Mesenchymal stem cell (in vitro differentiated cells and primary cell): ENCODE measurements around the gene DIS3L2.

Source experiments
- DNase-seq: peaks from one replicate; pipeline ENCODE4 v3.0.0-alpha.2; 2013
- H2AFZ ChIP-seq: one replicate; pipeline ENCODE4 v1.6.1; 2013; ENCODE audit warnings: low read depth, mild to moderate bottlenecking, control low read depth, inconsistent platforms, low read length, moderate library complexity
- H2AK5ac ChIP-seq: 2 replicates; pipeline ENCODE4 v1.6.1; 2013; ENCODE audit warnings: low read length, moderate library complexity, mild to moderate bottlenecking, inconsistent platforms; ENCODE audit not compliant: severe bottlenecking
- H2BK120ac ChIP-seq: one replicate; pipeline ENCODE4 v1.6.1; 2013; ENCODE audit warnings: low read depth, mild to moderate bottlenecking, inconsistent platforms, low read length, moderate library complexity
- H2BK12ac ChIP-seq, 2 experiments: one replicate each; pipeline ENCODE4 v1.6.1; 2013; ENCODE audit warnings: inconsistent platforms in 2 of 2, low read length in 2 of 2, mild to moderate bottlenecking in 2 of 2, moderate library complexity in 2 of 2, control low read depth in 1 of 2
- H2BK15ac ChIP-seq: one replicate; pipeline ENCODE4 v1.6.1; 2013; ENCODE audit warnings: mild to moderate bottlenecking, low read depth, inconsistent platforms; ENCODE audit not compliant: poor library complexity, severe bottlenecking
- H2BK5ac ChIP-seq: 2 replicates; pipeline ENCODE4 v1.6.1; 2013; ENCODE audit warnings: low read depth, mild to moderate bottlenecking, low read length, control low read depth, inconsistent platforms; ENCODE audit not compliant: poor library complexity, severe bottlenecking
- H3K14ac ChIP-seq, 2 experiments: one replicate each; pipeline ENCODE4 v1.6.1; 2013; ENCODE audit warnings: inconsistent platforms in 2 of 2, low read length in 2 of 2, control low read depth in 1 of 2, mild to moderate bottlenecking in 1 of 2, moderate library complexity in 1 of 2
- H3K18ac ChIP-seq, 2 experiments: one replicate each; pipeline ENCODE4 v1.6.1; 2013; ENCODE audit warnings: inconsistent platforms in 2 of 2, low read length in 2 of 2, control low read depth in 1 of 2, low read depth in 1 of 2, mild to moderate bottlenecking in 1 of 2
- H3K23ac ChIP-seq, 2 experiments: one replicate each; pipeline ENCODE4 v1.6.1; 2013; ENCODE audit warnings: inconsistent platforms in 2 of 2, low read length in 2 of 2, mild to moderate bottlenecking in 2 of 2, moderate library complexity in 2 of 2, control low read depth in 1 of 2
- H3K27ac ChIP-seq: 2 replicates; pipeline ENCODE4 v1.5.1; 2013; ENCODE audit warnings: mild to moderate bottlenecking, moderate library complexity, low read length, control low read depth, inconsistent platforms; ENCODE audit not compliant: poor library complexity, severe bottlenecking
- H3K27me3 ChIP-seq, 2 experiments: 2 replicates each; pipeline versions ENCODE4 v1.6.1 to v1.7.0; 2013; ENCODE audit warnings: low read length in 2 of 2, mild to moderate bottlenecking in 2 of 2, moderate library complexity in 2 of 2, control low read depth in 1 of 2, inconsistent platforms in 1 of 2; ENCODE audit not compliant: control insufficient read depth in 1 of 2, insufficient read depth in 1 of 2
- H3K36me3 ChIP-seq, 2 experiments: 2 replicates each; pipeline versions ENCODE4 v1.6.1 to v1.7.0; 2013; ENCODE audit warnings: low read length in 2 of 2, control low read depth in 1 of 2, inconsistent platforms in 1 of 2, low read depth in 1 of 2, mild to moderate bottlenecking in 1 of 2; ENCODE audit not compliant: insufficient read depth in 2 of 2, control insufficient read depth in 1 of 2
- H3K4ac ChIP-seq, 2 experiments: one replicate each; pipeline ENCODE4 v1.6.1; 2013; ENCODE audit warnings: inconsistent platforms in 2 of 2, low read length in 2 of 2, mild to moderate bottlenecking in 2 of 2, moderate library complexity in 2 of 2, control low read depth in 1 of 2, low read depth in 1 of 2
- H3K4me1 ChIP-seq: 2 replicates; pipeline ENCODE4 v1.6.1; 2013; ENCODE audit warnings: low read depth, low read length, control low read depth; ENCODE audit not compliant: control insufficient read depth, insufficient read depth
- H3K4me2 ChIP-seq: 2 replicates; pipeline ENCODE4 v1.6.1; 2013; ENCODE audit warnings: low read length, mild to moderate bottlenecking, inconsistent platforms; ENCODE audit not compliant: poor library complexity, severe bottlenecking
- H3K4me3 ChIP-seq, 2 experiments: 2 replicates each; pipeline versions ENCODE4 v1.5.1 to v1.7.0; 2013; ENCODE audit warnings: low read length in 2 of 2, mild to moderate bottlenecking in 2 of 2, control low read depth in 1 of 2, low read depth in 1 of 2; ENCODE audit not compliant: insufficient read depth in 1 of 2
- H3K79me1 ChIP-seq: replicated peaks from 2 replicates; pipeline ENCODE4 v1.6.1; 2013; ENCODE audit warnings: mild to moderate bottlenecking, control low read depth, low read length, inconsistent platforms; ENCODE audit not compliant: poor library complexity, severe bottlenecking
- H3K9ac ChIP-seq: 2 replicates; pipeline ENCODE4 v1.7.0; 2013; ENCODE audit warnings: mild to moderate bottlenecking, low read length, moderate library complexity
- H3K9me3 ChIP-seq: 2 replicates; pipeline ENCODE4 v1.7.0; 2013; ENCODE audit warnings: mild to moderate bottlenecking, low read length; ENCODE audit not compliant: control insufficient read depth
- H4K8ac ChIP-seq: one replicate; pipeline ENCODE4 v1.6.1; 2013; ENCODE audit warnings: inconsistent platforms, mild to moderate bottlenecking, low read length, moderate library complexity
- H4K91ac ChIP-seq: one replicate; pipeline ENCODE4 v1.6.1; 2013; ENCODE audit warnings: mild to moderate bottlenecking, low read length, inconsistent platforms
- WGBS: methylation state at CpG from one replicate; pipeline ENCODE4 v1.1.7; 2013; ENCODE audit warnings: mixed read lengths; 5-methylcytosine and 5-hydroxymethylcytosine counted together

Gene DIS3L2

GRCh38 chr2:232345251-232345650 lies 383.7 kb downstream of the DIS3L2 start:
- H2AK5ac ChIP-seq: no peak overlapping the region
- H3K23ac ChIP-seq: no peak overlapping the region
- H3K27me3 ChIP-seq: peaks cover 31 to 52% of the 10 kb centered on the region in 2 experiments
- H2BK5ac ChIP-seq: no peak overlapping the region
- H3K14ac ChIP-seq: no peak overlapping the region
- no peak overlapping the region for H3K4ac ChIP-seq
- H3K79me1 ChIP-seq: no peaks in the 10 kb centered on the region
- H2BK12ac ChIP-seq: no peak overlapping the region
- no peaks in the 10 kb centered on the region for H3K9me3 ChIP-seq
- 90% methylated on average over 8 of the region's 8 CpGs for WGBS
- no peak overlapping the region for H3K4me2 ChIP-seq
- no peak overlapping the region for H3K27ac ChIP-seq
- no peak overlapping the region for H4K8ac ChIP-seq
- no peak for DNase-seq
- no peak overlapping the region for H3K9ac ChIP-seq
- no peak overlapping the region for H4K91ac ChIP-seq
- H2BK15ac ChIP-seq: no peak overlapping the region
- peaks cover 5% of the 10 kb centered on the region for H3K4me1 ChIP-seq
- H2AFZ ChIP-seq: no peak overlapping the region
- H2BK120ac ChIP-seq: no peak overlapping the region
- H3K36me3 ChIP-seq: peaks cover 0 to 2% of the 10 kb centered on the region in 2 experiments
- no peak overlapping the region for H3K18ac ChIP-seq
- H3K4me3 ChIP-seq: no peak overlapping the region

GRCh38 chr2:232347369-232347768 lies 385.9 kb downstream of the DIS3L2 start:
- Histone ChIP-seq H3K4me2 (no peak overlapping the region), H3K36me3 (no peaks in the 10 kb centered on the region)
- WGBS: 95% methylated on average over 5 of the region's 6 CpGs

GRCh38 chr2:232348936-232349335 lies 387.4 kb downstream of the DIS3L2 start:
- no peak overlapping the region for H3K27ac ChIP-seq
- no peak overlapping the region for H2BK120ac ChIP-seq
- no peak overlapping the region for H4K8ac ChIP-seq
- no peak for DNase-seq
- H2BK12ac ChIP-seq: no peak overlapping the region
- H3K4me3 ChIP-seq: no peak overlapping the region
- no peaks in the 10 kb centered on the region for H3K79me1 ChIP-seq
- no peaks in the 10 kb centered on the region for H3K9me3 ChIP-seq
- no peak overlapping the region for H3K23ac ChIP-seq
- H3K18ac ChIP-seq: no peak overlapping the region
- no peak overlapping the region for H3K4me2 ChIP-seq
- H3K4me1 ChIP-seq: peaks cover 3% of the 10 kb centered on the region
- no peak overlapping the region for H2AK5ac ChIP-seq
- H2BK5ac ChIP-seq: no peak overlapping the region
- no peak overlapping the region for H4K91ac ChIP-seq
- no peak overlapping the region for H2AFZ ChIP-seq
- H3K9ac ChIP-seq: no peak overlapping the region
- no peaks in the 10 kb centered on the region for H3K36me3 ChIP-seq
- H2BK15ac ChIP-seq: no peak overlapping the region
- no peak overlapping the region for H3K4ac ChIP-seq
- 78% methylated on average over 6 of the region's 6 CpGs for WGBS
- H3K27me3 ChIP-seq: peaks cover 27 to 76% of the 10 kb centered on the region in 2 experiments
- H3K14ac ChIP-seq: no peak overlapping the region

More at GRCh38 chr2:232347369-232347768, 385.9 kb downstream of the DIS3L2 start:
- peaks cover 31 to 73% of the 10 kb centered on the region in 2 experiments for H3K27me3 ChIP-seq
- no peak overlapping the region for H2BK12ac ChIP-seq
- H2BK15ac ChIP-seq: no peak overlapping the region
- no peak overlapping the region for H3K4me3 ChIP-seq
- no peak overlapping the region for H2AK5ac ChIP-seq
- H3K9me3 ChIP-seq: no peaks in the 10 kb centered on the region
- H2BK5ac ChIP-seq: no peak overlapping the region
- H3K18ac ChIP-seq: no peak overlapping the region
- no peak overlapping the region for H2AFZ ChIP-seq
- H3K9ac ChIP-seq: no peak overlapping the region
- H3K27ac ChIP-seq: no peak overlapping the region
- DNase-seq: no peak
- H2BK120ac ChIP-seq: no peak overlapping the region
- H4K91ac ChIP-seq: no peak overlapping the region
- H3K23ac ChIP-seq: no peak overlapping the region
- H4K8ac ChIP-seq: no peak overlapping the region
- H3K14ac ChIP-seq: no peak overlapping the region
- H3K4me1 ChIP-seq: peaks cover 3% of the 10 kb centered on the region
- H3K79me1 ChIP-seq: no peaks in the 10 kb centered on the region
- H3K4ac ChIP-seq: no peak overlapping the region

DNA sequence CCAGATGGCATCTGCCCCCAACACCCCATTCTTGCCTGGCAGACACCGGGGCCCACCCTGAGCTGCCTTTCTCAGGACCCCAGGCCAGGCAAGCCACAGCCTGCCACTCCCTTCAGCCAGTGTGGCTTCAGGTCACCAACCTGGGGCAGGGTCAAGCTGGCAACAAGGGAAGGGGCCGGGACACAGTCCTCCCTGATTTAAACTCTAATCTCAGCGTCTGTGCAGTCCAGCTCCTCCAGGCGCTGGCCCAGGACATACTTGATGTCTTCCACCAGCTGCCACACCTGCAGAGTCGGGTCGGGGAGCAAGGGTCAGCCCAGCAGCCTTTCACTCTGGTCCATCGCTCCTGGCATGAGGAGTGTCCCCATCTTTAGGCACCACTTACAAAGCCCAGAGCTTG lies 388.0 kb downstream of the DIS3L2 start:
- WGBS: 87% methylated on average over 7 of the region's 7 CpGs
- Histone ChIP-seq H3K9me3 (no peaks in the 10 kb centered on the region), H3K9ac (no peak overlapping the region), H4K8ac (no peak overlapping the region), H2AK5ac (no peak overlapping the region), H3K36me3 (no peaks in the 10 kb centered on the region), H3K4me1 (peaks cover 3% of the 10 kb centered on the region), H2BK12ac (no peak overlapping the region), H3K4me2 (no peak overlapping the region), H2BK15ac (no peak overlapping the region), H3K27me3 (peaks cover 27 to 77% of the 10 kb centered on the region in 2 experiments), H3K23ac (no peak overlapping the region), H2BK5ac (no peak overlapping the region), H4K91ac (no peak overlapping the region), H3K4me3 (no peak overlapping the region), H3K14ac (no peak overlapping the region), H2AFZ (no peak overlapping the region), H3K18ac (no peak overlapping the region), H3K27ac (no peak overlapping the region), H3K79me1 (no peaks in the 10 kb centered on the region), H3K4ac (no peak overlapping the region), H2BK120ac (no peak overlapping the region)
- DNase-seq: no peak
